Measurements from ENCODE around the gene HYOU1. TPM values are rescaled to one million over a fixed set of nuclear protein-coding genes. Genes with fewer than 3 reads are reported as not detected.

HYOU1 gene
- total and polyA plus RNA-seq, 2 donors from 2014 or later, result 69.0 to 187 TPM

DNA sequence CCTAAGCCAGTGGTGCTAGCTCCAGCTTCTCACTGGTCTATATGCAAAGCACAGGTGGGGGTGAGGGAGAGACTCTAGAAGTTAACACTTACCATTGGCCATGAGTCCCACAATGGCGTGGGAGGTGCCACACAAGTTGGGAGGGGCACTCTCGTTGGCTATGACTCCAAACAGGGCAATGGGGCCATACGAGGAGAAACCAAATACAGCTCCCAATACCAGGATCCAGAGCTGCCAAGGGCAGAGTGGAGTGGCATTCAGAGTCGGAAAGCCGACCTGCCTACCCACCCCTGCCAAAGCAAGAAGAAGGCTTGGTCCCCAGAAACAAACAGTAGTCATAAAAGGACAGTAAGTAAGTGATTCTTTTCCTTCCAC, 31.9 kb downstream of the HYOU1 start:
- Histone ChIP-seq H3K4me3 (ENCODE audit: low read length in 3 of 3) (peak overlapping the region in 2 of 3 donors; percentile 70 to 91), H3K36me3 (ENCODE audit: control insufficient read depth in 2 of 3, insufficient read depth in 3 of 3, low read length in 3 of 3) (peaks cover 9 to 47% (median 31%) of the 10 kb centered on the region in 3 donors)
- no peak for FAIRE-seq

DNA sequence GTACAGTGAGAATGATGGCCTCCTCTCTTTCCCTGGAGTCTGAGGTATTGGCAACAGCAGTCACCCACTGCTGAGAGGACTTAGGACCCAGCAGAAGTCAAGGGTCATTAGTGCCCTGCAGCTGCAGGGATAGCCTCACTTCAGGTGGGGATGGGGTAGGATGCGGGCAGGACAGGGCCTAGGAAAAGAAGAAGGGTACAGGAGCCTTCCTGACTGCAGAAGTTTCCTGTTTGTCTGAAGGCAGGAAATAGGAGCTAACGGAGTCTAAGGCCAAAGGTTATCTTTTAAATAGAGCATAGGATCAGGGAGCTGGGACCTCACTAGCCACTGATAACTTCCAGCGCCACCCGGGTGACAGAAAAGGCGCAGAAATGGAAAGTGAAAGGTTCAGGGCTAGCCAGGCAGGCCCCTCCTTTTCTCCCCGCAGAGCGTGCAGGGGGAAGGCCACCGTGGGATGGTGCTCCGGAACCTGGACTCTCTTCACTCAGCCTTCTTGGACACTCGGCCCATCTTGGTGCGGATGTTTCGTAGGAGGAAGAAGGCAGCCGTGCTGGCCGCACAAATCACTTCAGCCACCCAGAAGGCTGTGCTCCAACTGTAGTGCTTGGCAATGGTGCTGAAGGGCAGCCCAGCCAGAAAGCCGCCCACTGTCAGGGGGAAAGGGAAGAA, 32.4 kb downstream of the HYOU1 start:
- Histone ChIP-seq H3K27me3 (ENCODE audit: control insufficient read depth, insufficient read depth, low read length) (no peaks in the 10 kb centered on the region), H3K4me3 (ENCODE audit: low read length in 3 of 3) (peak overlapping the region in 2 of 3 donors; percentile 53 to 91), H3K4me1 (ENCODE audit: control insufficient read depth in 2 of 3, insufficient read depth in 2 of 3, low read depth in 1 of 3, low read length in 3 of 3) (peaks cover 5 to 62% (median 53%) of the 10 kb centered on the region in 3 donors), H3K36me3 (ENCODE audit: control insufficient read depth in 2 of 3, insufficient read depth in 3 of 3, low read length in 3 of 3) (peaks cover 9 to 47% (median 33%) of the 10 kb centered on the region in 3 donors), H3K27ac (ENCODE audit: low read depth in 2 of 2, low read length in 2 of 2) (peak overlapping the region; percentile 60 to 66), H3K9ac (ENCODE audit: low read length in 3 of 3) (no peak overlapping the region), H3K9me3 (ENCODE audit: control insufficient read depth in 2 of 3, insufficient read depth in 1 of 3, low read length in 3 of 3) (no peaks in the 10 kb centered on the region)
- FAIRE-seq, result no peak
- intact Hi-C loops (cut with DNase I), result no loop called here
- TF ChIP-seq, protein P1, sequence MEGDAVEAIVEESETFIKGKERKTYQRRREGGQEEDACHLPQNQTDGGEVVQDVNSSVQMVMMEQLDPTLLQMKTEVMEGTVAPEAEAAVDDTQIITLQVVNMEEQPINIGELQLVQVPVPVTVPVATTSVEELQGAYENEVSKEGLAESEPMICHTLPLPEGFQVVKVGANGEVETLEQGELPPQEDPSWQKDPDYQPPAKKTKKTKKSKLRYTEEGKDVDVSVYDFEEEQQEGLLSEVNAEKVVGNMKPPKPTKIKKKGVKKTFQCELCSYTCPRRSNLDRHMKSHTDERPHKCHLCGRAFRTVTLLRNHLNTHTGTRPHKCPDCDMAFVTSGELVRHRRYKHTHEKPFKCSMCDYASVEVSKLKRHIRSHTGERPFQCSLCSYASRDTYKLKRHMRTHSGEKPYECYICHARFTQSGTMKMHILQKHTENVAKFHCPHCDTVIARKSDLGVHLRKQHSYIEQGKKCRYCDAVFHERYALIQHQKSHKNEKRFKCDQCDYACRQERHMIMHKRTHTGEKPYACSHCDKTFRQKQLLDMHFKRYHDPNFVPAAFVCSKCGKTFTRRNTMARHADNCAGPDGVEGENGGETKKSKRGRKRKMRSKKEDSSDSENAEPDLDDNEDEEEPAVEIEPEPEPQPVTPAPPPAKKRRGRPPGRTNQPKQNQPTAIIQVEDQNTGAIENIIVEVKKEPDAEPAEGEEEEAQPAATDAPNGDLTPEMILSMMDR (IDR thresholded peaks at IDR 0.05; ENCODE audit: borderline replicate concordance, extremely low read depth, insufficient read depth), result no peak
- DNase-seq, result no peak

More for the DNA sequence above, 31.9 kb downstream of the HYOU1 start:
- Histone ChIP-seq H3K9ac (ENCODE audit: low read length in 3 of 3) (no peak overlapping the region), H3K27me3 (ENCODE audit: control insufficient read depth, insufficient read depth, low read length) (no peaks in the 10 kb centered on the region), H3K4me1 (ENCODE audit: control insufficient read depth in 2 of 3, insufficient read depth in 2 of 3, low read depth in 1 of 3, low read length in 3 of 3) (peaks cover 5 to 57% (median 53%) of the 10 kb centered on the region in 3 donors), H3K9me3 (ENCODE audit: control insufficient read depth in 2 of 3, insufficient read depth in 1 of 3, low read length in 3 of 3) (no peaks in the 10 kb centered on the region), H3K27ac (ENCODE audit: low read depth in 2 of 2, low read length in 2 of 2) (peak overlapping the region; percentile 47 to 66)
- no peak for DNase-seq
- intact Hi-C loops (cut with DNase I), result no loop called here
- TF ChIP-seq, protein P1 (IDR thresholded peaks at IDR 0.05; ENCODE audit: borderline replicate concordance, extremely low read depth, insufficient read depth), result no peak

DNA sequence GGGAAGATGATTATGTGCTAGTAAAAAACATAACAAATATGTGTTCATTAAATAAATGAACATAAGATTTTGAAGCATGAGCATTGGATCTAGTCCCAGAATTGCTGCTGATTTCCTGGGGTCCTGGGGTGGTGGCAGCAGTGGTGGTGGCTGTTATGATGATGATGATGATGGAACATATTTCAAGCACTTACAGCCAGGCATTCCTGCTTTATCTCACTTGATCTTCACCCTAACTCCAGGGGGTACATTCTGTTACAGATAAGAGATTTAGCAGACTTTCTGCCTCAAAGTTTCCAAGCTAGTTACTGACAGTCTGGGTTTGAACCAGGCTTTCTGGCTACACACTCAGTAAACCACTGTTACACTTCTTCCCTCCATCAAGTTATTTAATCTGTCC, 33.3 kb downstream of the HYOU1 start:
- DNase-seq (no peak), FAIRE-seq (no peak)
- TF ChIP-seq, protein P1 (IDR thresholded peaks at IDR 0.05; ENCODE audit: borderline replicate concordance, extremely low read depth, insufficient read depth), result no peak
- no peak overlapping the region for H3K4me3 ChIP-seq (ENCODE audit: low read length in 3 of 3)
- intact Hi-C loops (cut with DNase I), result no loop called here
- H3K27me3 ChIP-seq (ENCODE audit: control insufficient read depth, insufficient read depth, low read length), result no peaks in the 10 kb centered on the region
- no peaks in the 10 kb centered on the region for H3K9me3 ChIP-seq (ENCODE audit: control insufficient read depth in 2 of 3, insufficient read depth in 1 of 3, low read length in 3 of 3)
- peaks cover 1 to 57% (median 47%) of the 10 kb centered on the region in 3 donors for H3K4me1 ChIP-seq (ENCODE audit: control insufficient read depth in 2 of 3, insufficient read depth in 2 of 3, low read depth in 1 of 3, low read length in 3 of 3)
- no peak overlapping the region for H3K9ac ChIP-seq (ENCODE audit: low read length in 3 of 3)
- H3K36me3 ChIP-seq (ENCODE audit: control insufficient read depth in 2 of 3, insufficient read depth in 3 of 3, low read length in 3 of 3), result peaks cover 9 to 47% (median 33%) of the 10 kb centered on the region in 3 donors
- no peak overlapping the region for H3K27ac ChIP-seq (ENCODE audit: low read depth in 2 of 2, low read length in 2 of 2)
